ENCODE data around the gene TCP11. TPM values are rescaled to one million over a fixed set of nuclear protein-coding genes. Genes with fewer than 3 reads are reported as not detected.

TCP11 gene
- polyA plus RNA-seq, 1 of the 3 experiments (the other 2 are of a cell fraction), result 0.16 TPM

DNA sequence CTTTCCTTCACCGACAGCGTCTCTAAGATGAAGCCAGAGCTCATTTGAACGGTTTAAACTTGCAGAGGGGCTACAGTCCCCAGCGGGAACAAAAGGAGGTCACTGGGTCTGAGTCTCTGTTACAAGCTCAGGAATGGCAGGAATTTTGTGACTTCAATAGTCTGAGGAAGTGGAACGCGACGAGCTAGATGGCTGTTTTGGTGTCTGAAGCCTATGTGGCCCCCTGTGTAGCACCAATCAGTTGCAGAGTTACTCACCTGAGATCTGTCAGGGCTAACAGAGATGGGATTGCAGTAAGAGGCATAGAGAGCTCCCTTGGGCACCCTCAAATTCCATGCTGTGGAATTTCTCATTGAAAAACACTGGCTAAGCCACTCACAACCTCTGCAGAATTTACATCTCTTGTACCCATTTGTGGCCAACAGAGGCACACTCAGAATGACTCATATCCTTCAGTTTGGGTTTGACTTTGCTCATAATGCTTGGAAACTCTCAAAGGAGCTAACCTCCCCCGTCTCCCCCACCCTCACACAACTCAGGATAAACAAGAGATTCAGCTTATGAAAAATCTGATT lies 7.1 kb upstream of the TCP11 start (continued):
- TF ChIP-seq, protein P1, sequence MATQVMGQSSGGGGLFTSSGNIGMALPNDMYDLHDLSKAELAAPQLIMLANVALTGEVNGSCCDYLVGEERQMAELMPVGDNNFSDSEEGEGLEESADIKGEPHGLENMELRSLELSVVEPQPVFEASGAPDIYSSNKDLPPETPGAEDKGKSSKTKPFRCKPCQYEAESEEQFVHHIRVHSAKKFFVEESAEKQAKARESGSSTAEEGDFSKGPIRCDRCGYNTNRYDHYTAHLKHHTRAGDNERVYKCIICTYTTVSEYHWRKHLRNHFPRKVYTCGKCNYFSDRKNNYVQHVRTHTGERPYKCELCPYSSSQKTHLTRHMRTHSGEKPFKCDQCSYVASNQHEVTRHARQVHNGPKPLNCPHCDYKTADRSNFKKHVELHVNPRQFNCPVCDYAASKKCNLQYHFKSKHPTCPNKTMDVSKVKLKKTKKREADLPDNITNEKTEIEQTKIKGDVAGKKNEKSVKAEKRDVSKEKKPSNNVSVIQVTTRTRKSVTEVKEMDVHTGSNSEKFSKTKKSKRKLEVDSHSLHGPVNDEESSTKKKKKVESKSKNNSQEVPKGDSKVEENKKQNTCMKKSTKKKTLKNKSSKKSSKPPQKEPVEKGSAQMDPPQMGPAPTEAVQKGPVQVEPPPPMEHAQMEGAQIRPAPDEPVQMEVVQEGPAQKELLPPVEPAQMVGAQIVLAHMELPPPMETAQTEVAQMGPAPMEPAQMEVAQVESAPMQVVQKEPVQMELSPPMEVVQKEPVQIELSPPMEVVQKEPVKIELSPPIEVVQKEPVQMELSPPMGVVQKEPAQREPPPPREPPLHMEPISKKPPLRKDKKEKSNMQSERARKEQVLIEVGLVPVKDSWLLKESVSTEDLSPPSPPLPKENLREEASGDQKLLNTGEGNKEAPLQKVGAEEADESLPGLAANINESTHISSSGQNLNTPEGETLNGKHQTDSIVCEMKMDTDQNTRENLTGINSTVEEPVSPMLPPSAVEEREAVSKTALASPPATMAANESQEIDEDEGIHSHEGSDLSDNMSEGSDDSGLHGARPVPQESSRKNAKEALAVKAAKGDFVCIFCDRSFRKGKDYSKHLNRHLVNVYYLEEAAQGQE (IDR thresholded peaks at IDR 0.05; ENCODE audit: low read depth, low read length), result no peak
- TF ChIP-seq JUND (IDR thresholded peaks at IDR 0.05) (peak; percentile 63), FOSL2 (IDR thresholded peaks at IDR 0.05; ENCODE audit: borderline replicate concordance, low read depth) (peak; percentile 87), FOXM1 (IDR thresholded peaks at IDR 0.05; ENCODE audit: low read depth) (no peak), TCF12 (IDR thresholded peaks at IDR 0.05) (peak; percentile 22; the same call in 1 of the 2 replicates), RFX5 (IDR thresholded peaks at IDR 0.05; ENCODE audit: low read length) (no peak), NFIC (IDR thresholded peaks at IDR 0.05; ENCODE audit: borderline replicate concordance) (peak; percentile 28; the same call in 1 of the 2 replicates)
- TF ChIP-seq, protein P2, sequence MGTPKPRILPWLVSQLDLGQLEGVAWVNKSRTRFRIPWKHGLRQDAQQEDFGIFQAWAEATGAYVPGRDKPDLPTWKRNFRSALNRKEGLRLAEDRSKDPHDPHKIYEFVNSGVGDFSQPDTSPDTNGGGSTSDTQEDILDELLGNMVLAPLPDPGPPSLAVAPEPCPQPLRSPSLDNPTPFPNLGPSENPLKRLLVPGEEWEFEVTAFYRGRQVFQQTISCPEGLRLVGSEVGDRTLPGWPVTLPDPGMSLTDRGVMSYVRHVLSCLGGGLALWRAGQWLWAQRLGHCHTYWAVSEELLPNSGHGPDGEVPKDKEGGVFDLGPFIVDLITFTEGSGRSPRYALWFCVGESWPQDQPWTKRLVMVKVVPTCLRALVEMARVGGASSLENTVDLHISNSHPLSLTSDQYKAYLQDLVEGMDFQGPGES (IDR thresholded peaks at IDR 0.05; ENCODE audit: low read depth, low read length), result no peak
- TF ChIP-seq, protein P3, sequence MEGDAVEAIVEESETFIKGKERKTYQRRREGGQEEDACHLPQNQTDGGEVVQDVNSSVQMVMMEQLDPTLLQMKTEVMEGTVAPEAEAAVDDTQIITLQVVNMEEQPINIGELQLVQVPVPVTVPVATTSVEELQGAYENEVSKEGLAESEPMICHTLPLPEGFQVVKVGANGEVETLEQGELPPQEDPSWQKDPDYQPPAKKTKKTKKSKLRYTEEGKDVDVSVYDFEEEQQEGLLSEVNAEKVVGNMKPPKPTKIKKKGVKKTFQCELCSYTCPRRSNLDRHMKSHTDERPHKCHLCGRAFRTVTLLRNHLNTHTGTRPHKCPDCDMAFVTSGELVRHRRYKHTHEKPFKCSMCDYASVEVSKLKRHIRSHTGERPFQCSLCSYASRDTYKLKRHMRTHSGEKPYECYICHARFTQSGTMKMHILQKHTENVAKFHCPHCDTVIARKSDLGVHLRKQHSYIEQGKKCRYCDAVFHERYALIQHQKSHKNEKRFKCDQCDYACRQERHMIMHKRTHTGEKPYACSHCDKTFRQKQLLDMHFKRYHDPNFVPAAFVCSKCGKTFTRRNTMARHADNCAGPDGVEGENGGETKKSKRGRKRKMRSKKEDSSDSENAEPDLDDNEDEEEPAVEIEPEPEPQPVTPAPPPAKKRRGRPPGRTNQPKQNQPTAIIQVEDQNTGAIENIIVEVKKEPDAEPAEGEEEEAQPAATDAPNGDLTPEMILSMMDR (IDR thresholded peaks at IDR 0.05), result no peak
- TF ChIP-seq, protein P4, sequence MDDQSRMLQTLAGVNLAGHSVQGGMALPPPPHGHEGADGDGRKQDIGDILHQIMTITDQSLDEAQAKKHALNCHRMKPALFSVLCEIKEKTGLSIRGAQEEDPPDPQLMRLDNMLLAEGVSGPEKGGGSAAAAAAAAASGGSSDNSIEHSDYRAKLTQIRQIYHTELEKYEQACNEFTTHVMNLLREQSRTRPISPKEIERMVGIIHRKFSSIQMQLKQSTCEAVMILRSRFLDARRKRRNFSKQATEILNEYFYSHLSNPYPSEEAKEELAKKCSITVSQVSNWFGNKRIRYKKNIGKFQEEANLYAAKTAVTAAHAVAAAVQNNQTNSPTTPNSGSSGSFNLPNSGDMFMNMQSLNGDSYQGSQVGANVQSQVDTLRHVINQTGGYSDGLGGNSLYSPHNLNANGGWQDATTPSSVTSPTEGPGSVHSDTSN (IDR thresholded peaks at IDR 0.05), result no peak

DNA sequence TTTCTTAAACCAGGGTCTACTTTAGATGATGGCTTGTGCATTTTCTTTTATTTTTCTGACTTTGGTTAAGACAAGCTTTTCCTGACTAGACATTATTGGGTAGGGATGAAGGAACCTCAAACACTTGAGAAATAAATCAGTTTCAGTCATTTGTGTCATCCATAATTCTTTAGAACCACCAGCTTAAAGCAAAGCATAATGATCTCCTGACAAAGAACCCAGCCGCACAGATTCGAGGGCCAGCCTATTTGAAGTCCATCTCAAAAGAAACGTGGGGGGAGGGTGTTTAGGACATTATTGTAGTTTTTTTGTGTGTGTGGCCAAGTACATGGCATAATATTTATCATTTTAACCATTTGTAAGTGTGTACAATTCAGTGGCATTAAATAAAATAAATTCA lies 6.3 kb upstream of the TCP11 start:
- Histone ChIP-seq H3K9me2 (no peaks in the 10 kb centered on the region), H3K27ac (ENCODE audit: low read depth in 2 of 2, low read length in 1 of 2) (peak overlapping the region in 1 of 2 experiments; percentile 18; a peak in 1 of 4 replicates), H3K36me3 (replicated peaks in 1 of 2; ENCODE audit: control insufficient read depth in 1 of 2, insufficient read depth in 2 of 2, low read length in 1 of 2) (no peaks in the 10 kb centered on the region), H3K4me1 (ENCODE audit: control insufficient read depth in 1 of 2, insufficient read depth in 2 of 2, low read depth in 1 of 2, low read length in 1 of 2) (peaks cover 0 to 12% of the 10 kb centered on the region in 2 experiments; a peak in 2 of 4 replicates), H3F3A (replicated peaks; ENCODE audit: insufficient read depth) (no peaks in the 10 kb centered on the region), H3K9me3 (no peaks in the 10 kb centered on the region), H3K27me3 (ENCODE audit: insufficient read depth) (no peaks in the 10 kb centered on the region), H3K9ac (no peak overlapping the region), H3K79me2 (ENCODE audit: insufficient read depth) (no peaks in the 10 kb centered on the region), H3K4me3 (ENCODE audit: low read depth in 2 of 2, low read length in 1 of 2) (no peak overlapping the region), H4K20me1 (ENCODE audit: insufficient read depth) (no peaks in the 10 kb centered on the region), H2AFZ (ENCODE audit: low read depth) (no peak overlapping the region), H3K4me2 (no peak overlapping the region)
- POLR2A ChIA-PET, result no interaction called here
- DNase-seq, result no peak
- WGBS (ENCODE audit: low lambda C conversion rate), result 92% methylated on average over 3 of the region's 3 CpGs
- CTCF ChIA-PET, result interaction anchor here (0.9 to 6.2 kb wide), 12 partner anchors 59 to 302 kb away, joined by 3 to 148 read pairs (median 5); partner anchors contain the start of gene ZNF76
- TF ChIP-seq TEAD4 (IDR thresholded peaks at IDR 0.05; ENCODE audit: borderline replicate concordance, insufficient read depth) (no peak), MXI1 (IDR thresholded peaks at IDR 0.05; ENCODE audit: low read depth, low read length) (no peak), JUND (IDR thresholded peaks at IDR 0.05) (no peak), TCF12 (IDR thresholded peaks at IDR 0.05) (no peak), ZBTB33 (IDR thresholded peaks at IDR 0.05; ENCODE audit: borderline replicate concordance, low read depth) (no peak), RCOR1 (IDR thresholded peaks at IDR 0.05; ENCODE audit: low read length) (no peak), ELF1 (IDR thresholded peaks at IDR 0.05) (no peak), YY1 (IDR thresholded peaks at IDR 0.05; ENCODE audit: low read depth) (no peak), MEF2A (IDR thresholded peaks at IDR 0.05; ENCODE audit: borderline replicate concordance, low read depth) (no peak)
- TF ChIP-seq, protein P1 (IDR thresholded peaks at IDR 0.05; ENCODE audit: low read depth, low read length), result no peak

Data from SK-N-SH (cell line).